OCI-LY7 (cell line): Measurements from ENCODE around the gene ROR2. TPM values are rescaled to one million over a fixed set of nuclear protein-coding genes. Genes with fewer than 3 reads are reported as not detected.

Experiments used
- BruUV-seq: library from RNA; stranded (reverse); fragments of 400-500 nt; replicated peaks from 2 replicates; lab custom pipeline; 2021; lab: Mats Ljungman, UMichigan
- CTCF ChIA-PET: fragments of 300-600 bp; sonication (Branson Sonifier 250); formaldehyde crosslinking; loops from one replicate; lab custom pipeline; 2022; ENCODE audit warnings: antibody characterized with exemption; ENCODE audit not compliant: unreplicated experiment; lab: Charles Lee
- POLR2A ChIA-PET: fragments of 300-600 bp; sonication (Branson Sonifier 250); formaldehyde crosslinking; loops from one replicate; lab custom pipeline; 2022; ENCODE audit warnings: antibody characterized with exemption; lab: Charles Lee
- DNase-seq: peaks from one replicate; pipeline ENCODE4 v3.0.0-alpha.2; 2015; ENCODE audit warnings: low spot score
- H2AFZ ChIP-seq: fragments of 200-600 bp; sonication (generic), shearing (Covaris generic); 2 replicates; pipeline ENCODE4 v1.6.1; 2014; ENCODE audit warnings: mild to moderate bottlenecking, antibody characterized with exemption, low read length, moderate library complexity
- H3K27ac ChIP-seq: fragments of 200-600 bp; sonication (generic); 2 replicates; pipeline ENCODE4 v1.5.1; 2014; ENCODE audit warnings: mixed run types, low read depth, mild to moderate bottlenecking, moderate library complexity, low read length, inconsistent platforms; ENCODE audit not compliant: poor library complexity, severe bottlenecking
- H3K36me3 ChIP-seq: fragments of 200-600 bp; sonication (generic); 2 replicates; pipeline ENCODE4 v1.6.1; 2014; ENCODE audit warnings: mild to moderate bottlenecking, antibody characterized with exemption, low read length, moderate library complexity, mixed read lengths; ENCODE audit not compliant: insufficient read depth
- H3K4me1 ChIP-seq: fragments of 200-600 bp; sonication (generic); 2 replicates; pipeline ENCODE4 v1.5.1; 2014; ENCODE audit warnings: mild to moderate bottlenecking, low read length; ENCODE audit not compliant: insufficient read depth, poor library complexity, severe bottlenecking
- H3K4me2 ChIP-seq: fragments of 200-600 bp; sonication (generic); 2 replicates; pipeline ENCODE4 v1.6.1; 2014; ENCODE audit warnings: mild to moderate bottlenecking, low read length
- H3K4me3 ChIP-seq: fragments of 200-600 bp; sonication (generic); 2 replicates; pipeline ENCODE4 v1.5.1; 2014; ENCODE audit warnings: mild to moderate bottlenecking, low read depth, low read length; ENCODE audit not compliant: poor library complexity, severe bottlenecking
- H3K79me2 ChIP-seq: fragments of 200-600 bp; sonication (generic); 2 replicates; pipeline ENCODE4 v1.6.1; 2016; ENCODE audit warnings: low read depth, mild to moderate bottlenecking, low read length, moderate library complexity, mixed read lengths; ENCODE audit not compliant: insufficient read depth
- H3K9me2 ChIP-seq: fragments of 200-600 bp; sonication (generic); 2 replicates; pipeline ENCODE4 v1.6.1; 2016; ENCODE audit warnings: mild to moderate bottlenecking, low read length, mixed read lengths; ENCODE audit not compliant: insufficient read depth
- H3K9me3 ChIP-seq: fragments of 200-600 bp; sonication (generic); 2 replicates; pipeline ENCODE4 v1.6.1; 2014; ENCODE audit warnings: mild to moderate bottlenecking, mixed run types, low read length, mixed read lengths
- H4K20me1 ChIP-seq: fragments of 200-600 bp; sonication (generic); 2 replicates; pipeline ENCODE4 v1.6.1; 2014; ENCODE audit warnings: mild to moderate bottlenecking, antibody characterized with exemption, low read length, moderate library complexity, mixed read lengths; ENCODE audit not compliant: insufficient read depth
- EZH2phosphoT487 ChIP-seq: fragments of 200-600 bp; sonication (generic); IDR thresholded peaks from 2 replicates; pipeline ENCODE4 v1.6.1; 2018; ENCODE audit warnings: low read depth, borderline replicate concordance, mild to moderate bottlenecking, mixed run types, antibody characterized with exemption, low read length, moderate library complexity, mixed read lengths
- intact Hi-C: fragments of 100-400 bp; cut with micrococcal nuclease; formaldehyde crosslinking; loops from one replicate; pipeline ENCODE4 v1.10.0; 2022; ENCODE audit not compliant: unreplicated experiment
- total RNA-seq, 2 experiments: library from RNA; depleted of rRNA in 1 of 2; stranded (reverse); fragments of >200 nt in 1 of 2; shearing (Covaris generic) in 1 of 2; gene quantifications; 2 replicates each; pipeline ENCODE4 v1.2.3, GENCODE V29; 2014 to 2022
- TF ChIP-seq, protein P1 (sequence below): fragments of 200-600 bp; sonication (generic); conservative IDR thresholded peaks from 2 replicates; pipeline ENCODE4 v1.5.1; 2014; ENCODE audit warnings: mild to moderate bottlenecking, antibody characterized with exemption, low read length, moderate library complexity, mixed read lengths

ROR2 gene
- total RNA-seq, 2 experiments from 2014 or later: 0.10 to 0.19 TPM

DNA sequence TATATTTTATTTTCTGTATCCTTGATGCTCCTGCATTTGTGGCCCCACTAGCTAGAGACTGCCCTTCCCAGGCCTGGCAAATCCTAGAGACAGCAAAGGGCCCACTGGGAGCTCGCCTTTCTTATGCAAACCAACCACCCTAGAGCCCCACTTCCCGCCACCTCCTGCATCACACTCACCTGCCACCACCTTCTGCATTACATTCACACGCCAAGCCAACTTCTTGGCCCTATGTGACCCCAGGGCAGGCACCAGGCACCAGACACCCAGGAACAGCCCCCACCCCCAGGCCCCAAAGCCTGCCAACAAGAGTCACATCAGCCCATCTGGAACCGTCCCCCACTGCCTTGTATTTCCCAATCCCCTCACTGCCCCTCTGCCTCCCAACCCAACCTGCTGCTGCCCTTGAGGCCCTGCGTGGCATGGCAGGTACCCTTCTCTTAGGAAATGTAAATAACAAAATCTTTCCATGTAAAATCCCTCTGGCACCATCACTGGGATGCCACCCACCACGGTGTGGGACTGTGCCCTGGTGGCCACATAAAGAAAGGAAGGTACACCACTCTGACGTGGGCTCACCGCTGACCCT is 22.0 kb downstream of the ROR2 start:
- intact Hi-C loops: no loop called here
- Histone ChIP-seq H3K4me2 (no peak overlapping the region), H3K27ac (no peak overlapping the region), H3K4me3 (no peak overlapping the region), H3K9me3 (peaks cover 22% of the 10 kb centered on the region; the same call in 1 of the 2 replicates), H3K36me3 (no peaks in the 10 kb centered on the region), H2AFZ (no peak overlapping the region), H3K4me1 (no peaks in the 10 kb centered on the region), H3K79me2 (no peaks in the 10 kb centered on the region), H4K20me1 (no peaks in the 10 kb centered on the region), H3K9me2 (no peaks in the 10 kb centered on the region)
- BruUV-seq: no TSS peak
- ChIA-PET CTCF (no interaction called here), POLR2A (no interaction called here)
- DNase-seq: no peak
- no peak for TF ChIP-seq EZH2phosphoT487
- TF ChIP-seq, protein P1, sequence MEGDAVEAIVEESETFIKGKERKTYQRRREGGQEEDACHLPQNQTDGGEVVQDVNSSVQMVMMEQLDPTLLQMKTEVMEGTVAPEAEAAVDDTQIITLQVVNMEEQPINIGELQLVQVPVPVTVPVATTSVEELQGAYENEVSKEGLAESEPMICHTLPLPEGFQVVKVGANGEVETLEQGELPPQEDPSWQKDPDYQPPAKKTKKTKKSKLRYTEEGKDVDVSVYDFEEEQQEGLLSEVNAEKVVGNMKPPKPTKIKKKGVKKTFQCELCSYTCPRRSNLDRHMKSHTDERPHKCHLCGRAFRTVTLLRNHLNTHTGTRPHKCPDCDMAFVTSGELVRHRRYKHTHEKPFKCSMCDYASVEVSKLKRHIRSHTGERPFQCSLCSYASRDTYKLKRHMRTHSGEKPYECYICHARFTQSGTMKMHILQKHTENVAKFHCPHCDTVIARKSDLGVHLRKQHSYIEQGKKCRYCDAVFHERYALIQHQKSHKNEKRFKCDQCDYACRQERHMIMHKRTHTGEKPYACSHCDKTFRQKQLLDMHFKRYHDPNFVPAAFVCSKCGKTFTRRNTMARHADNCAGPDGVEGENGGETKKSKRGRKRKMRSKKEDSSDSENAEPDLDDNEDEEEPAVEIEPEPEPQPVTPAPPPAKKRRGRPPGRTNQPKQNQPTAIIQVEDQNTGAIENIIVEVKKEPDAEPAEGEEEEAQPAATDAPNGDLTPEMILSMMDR: no peak

DNA sequence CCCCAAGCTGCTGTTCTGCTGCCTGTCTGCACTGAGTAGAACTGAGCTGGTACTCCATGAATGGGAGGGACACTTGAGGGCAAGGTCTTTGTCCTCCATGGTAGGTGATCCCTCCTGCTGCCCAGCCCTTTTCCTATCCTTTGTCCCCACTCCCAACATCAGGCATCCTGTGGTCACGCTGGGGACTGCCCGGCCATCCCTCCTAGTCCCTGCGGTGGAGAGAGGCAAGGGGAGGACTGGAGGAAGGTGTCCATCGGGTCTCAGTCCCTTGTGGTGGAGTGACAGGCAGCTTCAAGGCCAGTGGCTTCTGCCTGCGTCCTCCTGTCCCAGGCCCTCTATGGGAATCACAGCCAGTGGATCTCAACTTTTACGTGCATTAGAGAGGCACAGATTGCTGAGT is 25.9 kb downstream of the ROR2 start:
- POLR2A ChIA-PET: no interaction called here
- CTCF ChIA-PET: interaction anchor here (0.9 kb wide), 1 partner anchor 21 kb away, joined by 3 read pairs; no protein-coding TSS in a partner anchor
- DNase-seq: no peak

DNA sequence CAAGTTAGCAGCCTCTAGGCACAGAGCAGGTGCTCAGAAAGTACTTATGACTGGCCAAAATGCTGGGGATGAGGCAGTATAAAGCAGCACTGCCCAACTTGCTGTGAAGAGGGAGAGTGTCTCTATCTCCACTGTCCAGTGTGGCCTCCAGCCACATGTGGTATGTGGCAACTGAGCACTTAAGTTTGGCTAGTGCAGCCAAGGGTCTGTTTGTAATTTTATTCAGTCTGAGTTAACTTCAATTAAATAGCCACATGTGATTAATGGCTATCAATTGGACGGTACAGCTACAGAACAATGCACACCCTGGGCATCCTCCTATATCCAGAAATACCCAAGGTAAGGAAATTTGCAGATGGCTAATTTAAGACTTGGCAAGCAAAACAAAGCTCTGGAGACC is 26.9 kb downstream of the ROR2 start:
- Histone ChIP-seq H3K27ac (no peak overlapping the region), H3K9me2 (no peaks in the 10 kb centered on the region), H2AFZ (no peak overlapping the region), H3K4me3 (no peak overlapping the region), H3K9me3 (no peaks in the 10 kb centered on the region), H3K79me2 (no peaks in the 10 kb centered on the region), H3K4me2 (no peak overlapping the region), H3K4me1 (no peaks in the 10 kb centered on the region), H4K20me1 (no peaks in the 10 kb centered on the region), H3K36me3 (no peaks in the 10 kb centered on the region)
- DNase-seq: no peak
- BruUV-seq: no TSS peak
- CTCF ChIA-PET: interaction anchor here (0.9 kb wide), 1 partner anchor 21 kb away, joined by 3 read pairs; no protein-coding TSS in a partner anchor
- POLR2A ChIA-PET: no interaction called here
- intact Hi-C loops: no loop called here
- TF ChIP-seq, protein P1: no peak
- TF ChIP-seq EZH2phosphoT487: no peak

More for the DNA sequence above, 25.9 kb downstream of the ROR2 start:
- TF ChIP-seq, protein P1: no peak
- no peak for TF ChIP-seq EZH2phosphoT487
- Histone ChIP-seq H3K9me2 (no peaks in the 10 kb centered on the region), H3K36me3 (no peaks in the 10 kb centered on the region), H3K79me2 (no peaks in the 10 kb centered on the region), H3K4me2 (no peak overlapping the region), H3K27ac (no peak overlapping the region), H3K9me3 (no peaks in the 10 kb centered on the region), H4K20me1 (no peaks in the 10 kb centered on the region), H3K4me3 (no peak overlapping the region), H2AFZ (no peak overlapping the region), H3K4me1 (no peaks in the 10 kb centered on the region)
- intact Hi-C loops: no loop called here
- BruUV-seq: no TSS peak
